EL (cell line): ENCODE results near the gene NDUFB5.

Source experiments
- DNase-seq: peaks from one replicate; pipeline ENCODE4 v3.0.0-alpha.2; 2016

The NDUFB5 gene

DNA sequence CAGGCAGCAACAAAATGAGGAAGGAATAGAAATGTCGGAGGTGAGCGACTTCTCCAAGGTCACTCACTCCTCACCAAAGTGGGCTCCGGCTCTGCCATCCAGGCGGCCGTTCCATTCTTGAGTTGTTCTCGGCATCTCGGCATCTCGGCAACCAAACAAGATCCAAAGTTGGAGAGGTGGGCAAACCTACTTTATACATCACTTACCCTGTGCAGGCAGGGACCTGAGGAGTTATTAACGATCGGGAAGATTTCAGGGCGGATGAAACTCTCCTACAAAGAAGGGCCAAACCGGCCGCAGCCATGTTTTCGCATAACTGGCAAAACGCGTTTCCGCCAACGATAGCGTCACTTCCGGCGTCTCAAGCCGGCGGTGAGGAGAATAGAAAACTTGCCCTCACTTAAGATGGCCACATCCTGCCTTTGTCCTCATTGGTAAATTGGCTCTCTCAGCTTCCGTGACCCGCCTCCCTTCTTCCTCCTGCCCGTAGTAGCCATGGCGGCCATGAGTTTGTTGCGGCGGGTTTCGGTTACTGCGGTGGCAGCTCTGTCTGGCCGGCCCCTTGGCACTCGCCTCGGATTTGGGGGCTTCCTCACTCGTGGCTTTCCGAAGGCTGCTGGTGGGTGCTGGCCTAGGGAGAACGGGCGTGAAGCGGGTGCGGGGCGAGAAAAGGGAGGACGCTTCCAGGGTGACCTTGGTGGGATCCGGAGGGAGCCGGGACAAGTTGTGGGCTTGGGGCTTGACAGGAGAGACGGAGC is at the start of gene NDUFB5, which contains the start of gene MRPL47:
Gene NDUFB5 (plus strand): TSS at position 474 of the 758 bp plus-strand sequence. CDS start 22 bp downstream, at position 496.
Gene MRPL47 (minus strand): TSS at position 318 of the 758 bp plus-strand sequence. CDS start 14 bp downstream, at position 304.
- DNase-seq = peak; percentile 96

DNA sequence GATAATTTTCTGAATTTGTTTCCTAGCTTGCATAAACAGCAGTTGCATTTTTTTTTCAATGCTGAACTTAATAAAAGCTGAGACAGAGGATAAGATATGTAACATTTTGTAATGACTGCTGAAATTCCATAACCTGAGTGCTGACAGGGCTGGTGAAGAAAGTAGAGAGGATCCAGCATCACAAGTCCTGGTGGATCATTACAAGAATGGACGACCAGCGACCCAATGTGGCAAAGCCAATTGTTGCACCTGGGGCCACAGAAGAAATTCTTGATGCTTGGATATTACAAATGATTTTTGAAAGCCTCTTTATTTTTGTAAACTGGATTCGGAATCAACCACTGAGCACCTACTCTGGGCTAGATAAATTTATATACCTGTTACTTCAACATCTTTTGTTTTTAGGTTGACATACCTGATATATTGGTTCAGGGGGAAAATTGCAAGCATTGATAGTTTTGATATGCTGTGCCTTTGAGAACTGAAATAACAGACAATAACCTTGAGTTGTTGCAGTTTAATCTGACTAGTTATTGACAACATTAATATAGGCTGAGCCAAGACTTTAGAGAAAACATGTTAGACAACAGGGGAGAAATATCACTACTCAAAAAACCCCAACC is 45.7 kb upstream of the NDUFB5 start:
- DNase-seq = peak; percentile 70

DNA sequence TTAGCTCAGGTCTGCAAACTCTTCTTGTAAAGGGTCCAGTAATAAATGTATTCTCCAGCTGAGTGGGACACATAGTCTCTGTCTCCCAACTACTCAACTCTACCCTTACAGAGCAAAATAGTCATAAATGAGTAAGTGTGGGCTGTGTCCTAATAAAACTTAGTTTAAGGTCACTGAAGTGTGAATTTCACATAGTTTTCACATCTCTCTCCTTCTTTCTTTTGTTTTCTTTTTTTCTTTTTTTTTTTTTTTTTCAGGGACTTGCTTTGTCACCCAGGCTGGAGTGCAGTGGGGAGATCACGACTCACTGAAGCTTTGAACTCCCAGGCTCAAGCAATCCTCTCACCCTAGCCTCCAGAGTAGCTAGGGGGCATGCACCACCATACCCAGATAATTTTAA is 43.8 kb upstream of the NDUFB5 start:
- peak; percentile 6 for DNase-seq

DNA sequence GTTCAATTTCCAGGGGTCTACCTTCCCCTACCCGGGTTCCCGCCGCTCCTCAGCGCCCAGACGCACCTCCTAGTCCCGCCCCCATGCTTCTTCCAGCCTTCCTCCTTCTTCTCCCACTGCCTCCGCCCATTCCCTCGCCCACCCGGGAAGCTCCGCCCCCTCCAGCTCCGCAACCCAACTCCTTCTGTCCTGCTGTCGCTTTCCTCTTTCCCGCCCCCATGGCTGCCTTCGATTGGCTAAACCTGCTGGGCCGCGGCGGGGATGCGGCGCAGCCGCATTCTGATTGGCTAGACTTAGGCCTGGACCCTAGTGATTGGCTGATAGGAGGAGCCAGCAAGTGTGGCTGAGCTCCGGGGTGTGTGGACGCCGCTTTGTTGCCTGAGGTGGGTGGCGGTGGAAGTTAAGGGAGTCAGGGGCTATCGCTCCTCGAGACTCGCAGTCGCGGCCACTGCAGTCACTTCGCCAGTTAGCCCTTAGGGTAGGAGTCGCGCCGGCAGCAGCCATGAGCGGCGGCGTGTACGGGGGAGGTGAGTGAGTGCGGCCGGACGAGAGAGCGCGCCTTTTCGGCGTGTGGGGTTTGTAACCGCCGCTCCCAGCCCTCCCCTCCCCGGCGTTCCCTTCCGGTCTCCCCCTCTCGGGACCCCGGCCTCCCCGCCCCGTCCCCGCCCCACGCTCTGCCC is 41.9 kb upstream of the NDUFB5 start, which contains the start of gene ACTL6A:
Gene ACTL6A (plus strand): TSS at position 336 of the 680 bp plus-strand sequence. CDS start 167 bp downstream, at position 503.
- peak; percentile 100 for DNase-seq

DNA sequence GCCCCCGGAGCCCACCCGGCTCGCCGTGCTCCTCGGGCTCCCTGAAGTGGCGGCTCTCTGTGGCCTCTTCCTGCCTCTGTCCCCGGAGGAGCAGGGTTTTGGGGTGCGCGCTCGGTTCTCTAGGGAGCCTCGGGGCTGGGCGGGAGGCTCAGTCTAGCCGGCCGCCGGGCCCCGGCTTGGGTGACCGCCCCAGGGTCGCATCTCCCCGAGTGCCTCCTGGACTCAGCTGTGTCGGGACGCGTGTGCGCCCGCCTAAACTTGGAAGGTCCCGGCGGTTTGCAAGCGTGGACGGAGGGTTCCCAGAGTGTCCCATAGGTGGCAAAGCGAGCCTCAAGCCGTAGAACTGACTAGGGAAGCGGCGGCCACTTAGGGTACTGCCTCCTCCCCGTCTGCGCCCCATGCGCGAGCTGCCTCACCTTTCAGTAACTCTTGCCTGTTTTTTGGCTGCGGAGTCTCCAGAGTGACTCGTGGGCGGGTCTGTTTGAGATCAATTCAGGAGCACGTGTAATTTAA is 41.3 kb upstream of the NDUFB5 start:
- DNase-seq = peak; percentile 80

DNA sequence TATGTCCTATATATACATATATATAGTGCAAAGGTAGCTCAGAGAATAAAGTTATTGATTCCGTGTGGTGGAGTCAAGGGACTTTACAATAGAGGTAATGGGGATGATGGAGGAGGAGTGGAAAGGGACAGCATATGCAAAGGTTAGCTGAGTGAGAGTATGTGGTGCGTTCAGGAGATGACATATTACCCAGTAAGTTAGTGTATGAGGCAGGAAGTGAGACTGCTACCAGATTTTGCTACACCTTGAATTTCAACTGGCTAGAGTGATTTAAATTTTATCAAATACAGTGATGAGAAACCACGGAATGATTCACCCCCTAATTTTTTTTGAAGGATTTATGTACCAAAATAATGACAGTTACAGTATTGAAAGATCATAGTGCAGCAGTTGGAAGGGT is 39.1 kb upstream of the NDUFB5 start:
- DNase-seq = no peak

DNA sequence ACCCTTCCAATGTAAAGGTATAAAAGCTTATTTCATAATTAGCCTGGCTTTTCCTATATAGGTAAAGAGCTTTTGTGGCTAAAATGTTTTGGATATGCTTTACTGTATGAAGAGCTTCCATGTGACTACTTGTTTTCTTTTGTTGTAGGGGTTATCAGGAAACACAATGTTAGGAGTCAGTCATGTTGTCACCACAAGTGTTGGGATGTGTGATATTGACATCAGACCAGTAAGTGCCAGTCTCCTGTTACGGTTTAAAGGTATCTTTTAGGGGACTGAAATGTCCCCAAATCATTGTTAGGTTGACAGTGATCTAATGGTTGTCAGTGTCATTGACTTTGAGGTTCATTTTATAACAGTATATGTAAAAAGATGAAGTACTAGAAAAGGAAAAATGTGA is 23.6 kb upstream of the NDUFB5 start:
- no peak for DNase-seq

DNA sequence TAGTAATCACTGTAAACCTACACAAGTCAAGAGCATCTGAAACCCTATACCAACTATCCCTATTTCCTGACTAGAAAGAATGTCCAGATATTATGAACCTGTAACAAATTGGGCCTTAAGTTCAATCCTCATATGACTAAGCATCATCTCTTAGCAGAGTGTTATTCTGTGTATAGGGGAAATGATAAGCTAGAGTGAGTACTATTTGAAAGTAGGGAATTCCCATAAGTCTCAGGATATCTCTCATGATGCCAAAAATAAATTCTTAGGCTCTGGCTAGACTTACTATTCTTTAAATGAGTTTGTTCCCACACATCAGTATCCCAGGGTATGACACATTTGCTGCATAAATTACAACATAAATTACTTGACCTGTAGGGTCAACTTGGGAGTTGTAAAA is 15.5 kb upstream of the NDUFB5 start:
- peak; percentile 5 for DNase-seq

DNA sequence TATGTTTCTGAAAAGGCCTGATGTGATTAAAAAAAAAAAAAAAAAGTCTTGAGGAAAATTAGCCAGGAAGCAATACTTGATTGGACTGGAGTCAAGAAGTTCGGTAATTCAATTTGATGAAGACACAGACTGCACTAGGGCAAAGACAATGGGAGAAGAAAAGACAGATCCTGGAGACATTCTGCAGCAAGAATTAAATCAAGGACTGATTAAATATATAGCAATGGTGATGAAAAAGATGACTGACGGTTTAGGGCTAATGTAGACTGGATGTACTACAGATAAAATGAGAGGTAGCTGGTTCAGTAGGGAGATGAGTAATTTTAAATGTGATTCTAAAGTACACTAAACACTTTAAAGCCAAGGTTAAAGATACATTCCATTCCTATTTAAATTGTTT is 13.9 kb upstream of the NDUFB5 start:
- DNase-seq = no peak

DNA sequence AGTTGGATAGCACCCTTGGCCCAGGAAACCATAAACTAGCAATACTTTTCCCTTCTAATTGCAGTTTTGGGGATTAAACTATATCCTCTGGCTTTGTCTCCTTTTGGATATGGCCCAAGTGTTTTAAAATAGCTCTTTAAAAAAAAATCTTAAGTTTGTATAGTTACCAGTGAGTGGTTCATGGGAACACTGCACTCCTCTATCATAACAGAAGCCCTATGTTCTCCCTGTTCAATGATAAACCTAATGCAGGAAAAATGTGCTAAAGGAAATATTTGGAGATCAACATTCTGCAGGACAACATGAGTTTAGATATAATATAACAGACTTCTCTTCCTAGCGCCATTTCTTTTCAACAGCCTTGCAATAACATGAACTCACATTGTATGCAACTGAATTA is 13.3 kb upstream of the NDUFB5 start:
- no peak for DNase-seq

DNA sequence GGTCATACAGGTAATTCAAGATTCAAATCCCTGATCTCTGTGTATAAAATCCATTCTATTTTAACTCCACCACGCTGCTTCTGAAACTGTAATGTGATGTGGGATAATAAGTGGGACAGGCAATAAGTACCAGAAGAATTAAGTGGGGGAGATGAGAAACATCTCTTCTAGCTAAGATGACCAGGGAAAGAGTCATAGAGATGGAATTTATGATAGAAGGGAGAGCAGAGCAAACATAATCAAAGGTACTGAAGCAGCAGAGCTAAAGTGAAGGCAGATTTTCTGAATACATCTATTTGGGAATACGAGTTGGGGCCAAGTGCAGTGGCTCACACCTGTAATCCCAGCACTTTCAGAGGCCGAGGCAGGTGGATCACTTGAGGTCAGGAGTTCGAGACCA is 5.1 kb upstream of the NDUFB5 start:
- DNase-seq = peak; percentile 36

DNA sequence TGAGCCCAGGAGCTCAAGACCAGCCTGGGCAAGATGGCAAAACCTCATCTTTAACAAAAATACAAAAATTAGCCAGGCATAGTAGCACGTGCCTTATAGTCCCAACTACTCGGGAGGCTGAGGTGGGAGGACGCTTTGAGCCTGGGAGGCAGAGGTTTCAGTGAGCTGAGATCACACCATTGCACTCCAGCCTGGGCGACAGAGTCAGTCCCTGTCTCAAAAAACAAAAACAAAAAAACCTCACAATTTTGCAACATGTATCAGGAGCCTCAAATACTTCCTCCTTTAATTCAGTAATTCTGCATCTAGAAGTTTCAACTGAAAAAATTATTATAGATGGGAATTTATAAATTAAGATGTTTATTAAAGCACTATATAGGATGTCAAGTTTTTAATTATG is 1.3 kb upstream of the NDUFB5 start:
- no peak for DNase-seq

DNA sequence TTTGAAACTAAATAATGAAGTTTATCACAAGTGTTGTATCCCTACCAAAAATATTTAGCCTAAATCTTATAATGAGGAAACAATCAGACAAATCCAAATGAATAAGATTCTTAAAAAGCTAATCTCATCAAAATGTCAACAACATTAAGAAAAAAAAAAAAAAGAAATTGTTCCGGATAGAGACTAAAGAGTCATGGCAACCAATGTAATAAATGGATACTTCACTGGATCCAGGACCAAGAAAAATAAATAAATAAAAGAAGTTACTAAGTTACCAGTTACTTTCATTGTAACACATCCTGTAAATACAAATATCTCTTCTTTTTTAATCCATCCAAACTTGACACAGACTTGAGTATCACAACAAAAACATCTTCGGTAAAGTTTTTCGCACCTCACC is 763 bp upstream of the NDUFB5 start:
- DNase-seq = no peak

DNA sequence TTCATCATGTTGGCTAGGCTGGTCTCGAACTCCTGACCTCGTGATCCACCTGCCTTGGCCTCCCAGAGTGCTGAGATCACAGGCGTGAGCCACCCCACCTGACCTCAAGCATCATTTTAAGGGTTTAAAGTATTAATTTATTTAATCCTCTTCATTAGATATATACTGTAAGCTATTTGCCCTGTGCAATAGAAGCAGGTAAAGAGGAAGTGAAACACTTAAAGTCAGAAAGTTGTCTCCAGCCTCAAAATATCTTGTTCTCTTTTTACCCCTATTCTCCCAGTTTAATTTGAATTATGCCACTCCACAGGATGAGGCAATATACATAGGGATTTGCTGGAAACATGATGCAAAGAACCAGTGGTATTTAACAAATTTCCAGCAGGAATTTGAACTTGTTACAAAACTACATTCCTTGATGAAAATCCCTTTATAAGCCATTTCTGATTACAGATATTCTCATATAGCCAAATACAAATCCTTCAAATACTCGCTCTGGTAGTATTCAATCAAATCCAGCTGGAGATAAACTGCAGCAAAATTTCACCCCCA is 2.0 kb downstream of the NDUFB5 start:
- no peak for DNase-seq

DNA sequence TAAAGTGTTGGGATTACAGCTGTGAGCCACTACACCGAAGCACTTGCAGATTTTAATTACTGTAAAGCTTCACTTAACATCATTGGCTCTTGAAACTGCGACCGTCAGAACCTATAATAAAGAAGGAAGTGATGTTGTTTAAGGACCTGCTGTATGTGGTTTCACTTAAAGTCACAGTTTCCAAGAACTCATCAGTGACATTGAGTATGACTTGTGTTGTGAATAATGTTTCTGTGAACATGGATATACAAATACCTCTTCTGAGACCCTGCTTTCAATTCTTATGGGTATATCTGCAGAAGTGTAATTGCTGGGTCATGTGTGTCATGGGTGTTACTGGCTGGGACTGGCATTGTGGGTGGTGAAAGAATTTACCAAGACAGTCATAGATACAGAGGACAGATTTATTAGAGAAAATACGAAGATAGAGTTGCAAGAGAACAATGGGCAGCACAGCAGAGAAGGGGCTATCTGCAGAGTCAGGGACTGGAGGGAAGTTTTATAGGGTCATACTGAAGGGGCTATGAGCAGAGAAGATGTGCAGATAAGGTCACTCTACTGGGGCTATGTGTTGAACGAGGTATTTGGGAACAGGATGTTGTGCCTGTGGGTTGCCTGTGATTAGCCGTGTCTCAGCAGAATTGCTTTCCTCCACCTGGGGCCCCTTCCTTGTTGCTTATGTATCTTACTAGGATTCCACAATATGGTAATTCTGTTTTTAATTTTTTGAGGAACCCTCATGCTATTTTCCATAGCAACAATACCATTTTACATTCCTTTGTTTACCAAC is 4.5 kb downstream of the NDUFB5 start:
- DNase-seq = no peak

DNA sequence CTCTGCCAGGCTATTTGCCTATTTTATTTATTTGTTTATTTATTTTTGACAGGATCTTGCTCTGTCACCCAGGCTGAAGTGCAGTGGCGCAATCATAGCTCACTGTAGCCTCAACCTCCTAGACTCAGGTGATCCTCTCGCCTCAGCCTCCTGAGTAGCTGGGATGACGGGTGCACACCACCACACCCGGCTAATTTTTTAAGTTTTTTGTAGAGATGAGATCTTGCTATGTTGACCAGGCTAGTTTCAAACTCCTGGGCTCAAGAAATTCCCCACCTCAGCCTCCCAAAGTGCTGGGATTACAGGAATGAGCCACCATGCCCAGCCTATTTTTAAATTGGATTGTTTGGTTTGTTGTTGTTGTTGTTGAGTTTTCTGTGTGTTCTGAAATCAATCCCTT is 5.5 kb downstream of the NDUFB5 start:
- DNase-seq = no peak

DNA sequence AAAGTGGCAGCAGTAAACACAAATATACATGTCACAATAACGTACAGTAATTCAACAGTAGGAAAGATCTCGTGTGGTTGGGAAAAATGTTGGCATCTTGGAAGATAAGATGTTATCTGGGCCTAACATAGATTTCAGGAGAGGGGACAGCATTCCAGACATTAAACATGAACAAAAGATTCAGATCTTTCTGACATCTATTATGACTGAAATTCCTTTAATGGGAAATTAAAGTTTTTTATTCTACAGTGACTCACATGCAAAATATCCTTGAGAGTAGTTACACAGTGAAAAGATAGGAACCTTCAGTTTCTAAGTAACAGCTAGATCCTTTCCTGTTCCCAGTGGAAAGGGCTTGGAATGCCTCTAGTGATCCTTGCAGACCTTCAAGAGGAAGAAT is 9.2 kb downstream of the NDUFB5 start:
- peak; percentile 73 for DNase-seq

DNA sequence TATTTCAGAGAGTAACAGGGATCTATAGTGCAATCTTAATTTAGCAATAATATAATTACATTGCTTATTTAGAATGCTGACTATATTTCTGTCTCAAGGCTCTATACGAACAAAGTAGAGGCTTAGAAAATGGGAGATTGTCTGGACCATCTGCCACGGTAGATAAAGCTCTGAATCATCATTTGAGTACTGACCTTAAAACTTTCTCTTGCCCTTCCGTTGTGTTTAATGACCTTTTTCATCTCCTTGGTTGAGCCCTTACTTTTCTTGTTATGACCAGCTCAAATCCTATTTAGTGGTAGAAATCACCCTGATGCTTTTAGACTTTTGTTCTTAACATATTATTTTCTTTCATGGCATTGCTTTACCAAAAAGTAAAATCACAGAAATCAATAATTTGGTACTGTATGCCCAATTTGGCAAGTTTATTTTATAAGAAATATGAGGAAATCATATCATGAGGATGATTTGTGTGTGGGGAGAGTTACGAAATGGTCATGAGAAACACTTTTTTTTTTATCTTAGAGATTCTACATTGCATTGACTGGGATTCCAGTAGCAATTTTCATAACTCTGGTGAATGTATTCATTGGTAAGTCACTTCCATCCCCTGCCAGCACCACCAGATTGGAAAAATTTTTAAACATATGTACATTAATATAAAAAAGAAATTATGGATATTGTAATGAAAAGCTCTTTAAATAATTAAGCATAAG is 11.0 kb downstream of the NDUFB5 start:
- DNase-seq = peak; percentile 3

DNA sequence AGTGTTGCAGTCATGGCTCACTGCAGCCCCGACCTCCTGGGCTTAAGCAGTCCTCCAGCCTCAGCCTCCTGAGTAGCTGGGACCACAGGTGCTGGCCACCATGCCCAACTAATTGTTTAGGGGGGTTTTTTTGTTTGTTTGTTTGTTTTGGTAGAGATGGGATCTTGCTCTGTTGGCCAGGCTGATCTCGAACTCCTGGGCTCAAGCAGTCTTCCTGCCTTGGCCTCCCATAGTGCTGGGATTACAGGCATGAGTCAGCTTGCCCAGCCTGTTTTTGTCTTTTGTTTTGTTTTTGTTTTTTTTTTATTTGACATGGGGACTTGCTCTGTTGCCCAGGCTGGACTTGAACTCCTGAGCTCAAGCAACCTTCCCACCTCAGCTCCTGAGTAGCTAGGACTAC is 17.4 kb downstream of the NDUFB5 start:
- no peak for DNase-seq

DNA sequence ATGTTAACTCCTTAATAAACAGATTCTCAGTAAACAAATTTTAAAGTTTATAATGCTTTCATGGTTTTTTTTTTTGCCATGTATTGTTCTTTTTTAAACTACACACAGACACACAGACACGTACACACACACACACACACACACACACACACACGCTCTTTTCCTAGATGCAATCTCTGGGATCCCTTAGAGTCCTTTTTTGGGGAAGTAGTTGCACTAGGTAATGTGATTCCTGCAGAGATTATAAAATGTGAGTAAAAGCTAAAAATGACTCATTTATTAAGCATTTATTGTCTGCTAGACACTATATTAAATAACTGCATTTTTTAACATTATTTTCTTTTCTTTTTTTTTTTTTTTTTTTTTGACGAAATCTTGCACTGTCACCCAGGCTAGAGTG is 19.9 kb downstream of the NDUFB5 start:
- DNase-seq = peak; percentile 23

DNA sequence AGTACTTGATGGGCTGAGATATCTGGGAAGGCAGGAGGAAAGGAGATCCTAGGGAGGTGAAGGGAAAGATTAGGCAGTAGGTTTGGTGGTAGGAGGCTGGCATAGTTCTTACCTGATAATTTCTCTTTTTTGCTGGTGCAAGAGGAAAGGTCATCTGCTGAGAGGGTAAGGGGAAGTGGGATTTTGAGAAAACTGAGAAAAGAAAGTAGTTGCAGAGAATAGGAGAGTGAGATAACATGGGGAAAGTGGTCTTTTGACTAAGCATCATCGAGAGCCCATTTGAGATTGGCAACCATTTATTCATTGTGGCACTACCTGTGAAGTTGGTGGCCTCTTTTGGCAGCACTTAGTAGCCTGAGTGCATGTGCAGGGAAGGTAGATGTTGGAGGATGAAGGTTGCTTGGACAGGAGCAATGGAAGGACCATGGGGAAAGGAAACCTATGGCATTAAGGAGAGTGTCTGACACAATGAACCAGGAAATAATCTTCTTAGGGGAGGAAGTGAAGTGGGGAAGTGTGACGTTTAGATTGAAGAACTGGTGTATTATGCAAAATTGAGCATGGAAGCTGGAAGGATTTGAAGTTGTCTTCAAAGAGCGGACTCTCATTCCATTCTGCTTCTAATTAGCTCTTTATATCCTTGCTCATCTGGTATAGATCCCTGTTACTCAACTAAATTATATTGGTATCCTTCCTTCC is 26.3 kb downstream of the NDUFB5 start:
- DNase-seq = no peak
